ENCODE data around the gene SOHLH1.

SOHLH1 gene, protein sequence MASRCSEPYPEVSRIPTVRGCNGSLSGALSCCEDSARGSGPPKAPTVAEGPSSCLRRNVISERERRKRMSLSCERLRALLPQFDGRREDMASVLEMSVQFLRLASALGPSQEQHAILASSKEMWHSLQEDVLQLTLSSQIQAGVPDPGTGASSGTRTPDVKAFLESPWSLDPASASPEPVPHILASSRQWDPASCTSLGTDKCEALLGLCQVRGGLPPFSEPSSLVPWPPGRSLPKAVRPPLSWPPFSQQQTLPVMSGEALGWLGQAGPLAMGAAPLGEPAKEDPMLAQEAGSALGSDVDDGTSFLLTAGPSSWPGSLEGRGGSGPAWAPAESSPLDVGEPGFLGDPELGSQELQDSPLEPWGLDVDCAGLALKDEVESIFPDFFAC

GRCh38 chr9:135699440-135699839 lies at the start of gene SOHLH1:
Gene SOHLH1 (minus strand): TSS chr9:135699481. CDS start chr9:135699467, 14 bp downstream.
- DNase-seq: no peak

DNA sequence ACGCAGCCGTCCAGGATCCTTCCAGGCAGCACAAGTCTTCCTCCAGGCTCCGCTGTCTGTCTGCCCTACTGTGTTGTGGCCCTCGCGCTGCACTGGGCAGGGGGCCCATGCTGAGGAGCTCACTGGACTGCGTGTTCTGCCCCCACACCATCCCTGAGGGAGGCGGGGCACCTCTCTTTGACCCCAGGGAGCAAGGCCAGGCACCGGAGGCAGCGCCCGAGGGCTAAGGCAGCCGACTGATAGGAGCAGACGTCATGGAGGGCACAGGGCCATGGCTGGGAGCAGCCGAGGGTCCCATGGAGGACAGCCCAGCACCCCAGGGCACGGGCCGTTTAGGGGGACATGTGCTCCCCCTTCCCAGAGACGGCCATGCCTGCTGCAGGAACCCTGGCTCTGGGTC lies 49.4 kb upstream of the SOHLH1 start:
- DNase-seq: no peak

DNA sequence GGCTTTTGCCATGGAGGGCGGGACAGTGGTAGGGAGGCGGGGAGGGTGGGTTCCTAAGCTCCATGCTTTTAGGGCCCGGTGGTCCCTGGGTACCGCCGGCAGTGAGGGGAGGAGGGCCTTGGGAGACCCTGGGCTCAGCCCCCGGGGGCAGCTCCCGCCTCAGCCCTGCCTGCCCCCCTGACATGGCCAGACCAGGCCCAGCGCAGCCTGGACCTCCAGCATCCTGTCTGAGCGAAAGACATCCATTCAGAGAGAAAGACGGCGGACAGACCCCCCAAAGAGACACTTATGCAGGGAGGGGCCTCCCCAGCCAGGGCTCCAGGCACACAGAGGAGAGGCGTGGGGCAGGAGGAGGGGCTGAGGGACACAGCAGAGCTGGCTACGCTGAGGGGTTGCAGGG lies 48.0 kb upstream of the SOHLH1 start:
- DNase-seq: no peak

DNA sequence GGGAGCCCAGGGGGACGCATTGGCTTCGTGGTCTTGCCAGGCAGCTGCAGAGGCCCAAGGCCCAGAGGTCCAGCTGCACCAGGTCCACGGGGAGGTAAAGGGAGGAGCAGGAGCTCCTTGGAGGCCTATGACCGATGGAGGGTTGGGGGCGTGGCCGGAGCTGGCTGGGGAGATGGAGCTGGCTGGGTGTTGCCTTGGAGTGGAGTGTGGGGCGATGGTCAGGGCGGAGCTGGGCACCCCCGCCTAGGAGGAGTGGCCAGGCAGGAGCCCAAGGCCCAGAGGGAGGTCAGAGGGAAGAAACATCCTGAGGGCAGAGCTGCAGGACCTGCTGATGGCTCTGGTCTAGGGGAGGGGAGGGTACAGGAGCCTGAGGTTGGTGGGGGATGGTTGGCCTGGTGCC lies 47.3 kb upstream of the SOHLH1 start:
- no peak for DNase-seq

DNA sequence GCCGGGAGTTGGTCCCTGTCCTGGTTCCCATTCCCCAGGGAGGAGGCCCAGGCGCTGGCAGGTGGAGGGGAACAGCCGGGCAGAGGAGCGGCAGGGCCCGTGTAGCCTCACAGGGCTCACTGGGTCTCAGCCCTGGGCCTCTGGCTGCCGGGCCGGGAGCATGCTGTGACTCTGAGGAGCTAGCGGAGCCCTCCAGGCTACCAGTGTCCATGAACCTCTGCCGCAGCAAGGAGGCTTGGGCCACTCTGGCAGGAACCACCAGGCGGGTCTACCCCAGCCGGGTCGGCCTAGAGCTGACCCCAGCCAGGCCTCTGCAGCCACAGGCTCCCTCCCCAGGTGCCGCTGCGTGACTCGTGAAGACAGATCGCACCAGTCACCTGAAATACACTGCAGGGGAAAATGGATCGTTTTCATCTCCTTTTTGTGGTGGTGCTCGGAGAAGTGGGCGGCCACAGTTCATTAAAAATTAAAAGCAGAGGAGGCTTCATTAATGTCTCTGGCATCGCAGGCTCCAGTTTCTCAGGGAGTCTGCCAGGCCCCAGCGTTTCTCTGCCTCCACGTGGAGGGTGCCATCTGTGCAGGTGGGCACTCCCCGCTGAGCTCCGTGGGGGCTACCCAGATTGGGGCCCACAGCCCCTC lies 46.5 kb upstream of the SOHLH1 start:
- DNase-seq: no peak

GRCh38 chr9:135745189-135745588 lies 45.9 kb upstream of the SOHLH1 start:
- no peak for DNase-seq

- no peak for DNase-seq
Measured at GRCh38 chr9:135744333-135745070, 45.2 kb upstream of the SOHLH1 start.

- DNase-seq: no peak
Measured at GRCh38 chr9:135743546-135744332, 44.5 kb upstream of the SOHLH1 start.

DNA sequence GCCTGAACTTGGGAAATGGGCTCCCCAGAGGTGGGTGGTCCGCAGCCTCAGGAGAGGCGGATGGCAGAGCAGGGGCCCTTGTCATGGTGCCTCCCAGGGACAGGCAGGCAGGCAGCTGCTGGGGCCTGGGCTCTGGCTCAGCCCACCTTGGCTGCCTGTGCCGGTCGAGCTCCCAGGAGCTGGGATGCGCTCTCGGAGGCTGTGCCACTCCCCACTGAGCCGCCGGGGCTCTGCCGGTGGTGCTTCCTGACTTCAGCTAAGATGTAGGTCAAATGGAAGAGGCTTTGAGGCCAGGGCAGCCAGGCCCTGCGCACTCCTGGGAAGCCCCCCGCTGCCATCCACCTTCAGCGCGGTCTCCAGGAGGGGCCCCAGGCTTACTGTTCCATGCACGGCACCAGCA lies 43.7 kb upstream of the SOHLH1 start:
- DNase-seq: no peak

DNA sequence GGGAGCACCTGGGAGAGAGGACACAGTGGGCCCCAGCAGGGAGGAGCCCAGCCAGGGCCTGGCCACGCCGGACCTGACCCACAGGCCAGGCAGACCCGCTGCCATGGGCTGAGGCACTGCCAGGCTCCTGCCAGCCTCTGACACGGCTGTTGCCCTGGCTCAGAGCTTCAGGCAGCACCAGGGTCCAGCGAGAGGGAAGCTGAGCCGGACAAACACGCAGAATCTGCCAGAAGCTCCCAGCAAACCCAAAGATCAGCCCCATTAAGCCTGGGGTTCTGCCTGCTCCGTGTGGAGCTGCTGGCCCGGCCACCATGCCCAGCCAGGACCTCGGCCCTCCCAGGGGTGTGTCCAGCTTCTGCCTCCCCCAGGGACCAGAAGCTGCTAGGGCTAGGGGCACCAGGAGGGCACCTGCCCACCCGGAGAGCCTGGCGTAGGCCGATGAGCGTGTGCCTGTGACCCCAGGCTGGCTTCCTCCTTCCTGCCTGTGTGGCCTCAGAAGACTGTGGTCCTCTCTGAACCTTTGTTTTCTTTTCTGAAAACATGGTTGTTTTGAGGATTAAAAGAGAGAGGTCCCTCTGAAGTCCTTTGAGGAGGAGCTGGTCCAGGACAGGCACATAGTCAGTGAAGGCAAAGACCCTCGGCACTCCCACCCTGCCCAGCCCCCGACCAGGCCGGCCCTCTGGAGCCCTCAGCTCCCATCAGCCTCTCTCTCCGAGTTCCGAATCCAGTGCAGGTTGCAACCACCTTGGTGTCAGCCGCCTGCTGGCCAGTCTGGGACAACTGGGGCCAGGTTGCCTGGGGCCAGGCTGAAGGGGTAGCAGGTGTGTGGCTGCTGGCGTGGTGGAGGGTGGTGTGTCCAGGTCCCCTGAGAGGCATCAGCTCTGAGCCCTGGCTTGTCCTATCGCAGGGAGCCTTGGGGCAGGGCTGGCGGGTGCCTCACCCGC lies 42.3 kb upstream of the SOHLH1 start:
- DNase-seq: no peak

- DNase-seq: no peak
Measured at GRCh38 chr9:135739271-135740220, 40.3 kb upstream of the SOHLH1 start.

DNA sequence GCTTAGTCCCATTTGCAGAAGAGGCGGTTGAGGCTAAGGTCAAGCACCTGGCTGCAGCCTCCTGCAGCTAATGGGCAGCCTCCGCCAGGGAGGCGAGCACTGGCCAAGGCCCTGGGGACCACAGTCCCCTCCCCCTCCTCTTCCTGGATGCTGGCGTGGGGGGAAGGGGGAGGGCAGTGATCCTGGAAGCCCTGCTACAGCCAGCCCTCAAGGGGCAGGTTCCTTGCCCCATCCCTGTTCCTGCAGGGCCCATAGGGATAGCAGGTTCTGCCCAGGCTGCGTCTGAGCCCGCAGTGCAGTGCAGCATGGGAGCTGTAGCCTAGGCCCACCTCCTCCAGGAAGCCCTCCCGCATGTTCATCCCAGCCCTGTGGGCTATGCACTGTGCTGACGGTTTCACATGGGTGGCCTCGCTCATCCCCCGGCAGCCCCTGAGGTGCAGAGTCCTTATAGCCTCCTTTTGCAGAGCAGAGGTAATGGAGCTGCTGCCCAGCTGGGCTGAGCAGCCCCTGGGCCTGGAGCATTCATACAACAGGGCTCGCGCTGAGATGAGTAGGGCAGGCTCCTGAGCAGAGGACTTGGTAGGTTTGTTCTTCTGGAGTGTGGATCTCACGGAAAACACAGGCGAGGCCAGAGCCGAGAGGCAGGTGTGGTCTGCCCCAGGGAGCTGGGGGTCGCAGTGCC lies 38.7 kb upstream of the SOHLH1 start:
- DNase-seq: no peak

- DNase-seq: no peak
Measured at GRCh38 chr9:135736979-135737839, 37.9 kb upstream of the SOHLH1 start.

- DNase-seq: no peak
Measured at GRCh38 chr9:135736272-135736978, 37.1 kb upstream of the SOHLH1 start.

DNA sequence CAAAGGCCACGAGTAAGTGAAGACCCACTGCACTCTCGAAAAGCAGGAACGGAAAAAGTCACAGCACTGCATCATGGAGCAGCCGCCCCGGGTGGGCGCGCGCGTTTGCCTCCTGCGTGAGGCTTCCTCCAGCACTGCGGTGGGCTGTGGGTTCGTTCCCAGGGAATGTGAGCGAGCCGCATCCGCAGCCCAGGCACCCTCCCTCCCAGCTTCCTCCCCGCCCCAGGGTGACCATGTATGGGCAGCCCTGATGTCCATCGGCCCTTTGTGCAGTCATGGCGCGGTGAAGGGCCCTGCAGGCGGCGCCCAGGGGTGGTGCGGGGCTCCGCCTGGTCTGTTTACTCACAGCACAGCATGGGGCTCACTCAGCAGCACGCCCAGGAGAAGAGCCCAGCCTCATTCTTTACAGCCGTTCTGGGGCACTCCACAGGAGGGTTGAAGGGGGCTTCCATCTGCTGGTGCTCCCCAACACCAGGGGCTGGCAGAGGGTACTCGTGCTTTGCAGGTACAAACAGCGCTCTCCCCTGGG lies 35.4 kb upstream of the SOHLH1 start:
- no peak for DNase-seq

- DNase-seq: no peak
Measured at GRCh38 chr9:135732569-135733257, 33.4 kb upstream of the SOHLH1 start.

GRCh38 chr9:135731454-135731853 lies 32.2 kb upstream of the SOHLH1 start:
- no peak for DNase-seq
